B cell (primary cell): ENCODE data around the gene HPS6. TPM values are rescaled to one million over a fixed set of nuclear protein-coding genes. Genes with fewer than 3 reads are reported as not detected.

Experiments
- ATAC-seq: fragments of 200-7000 bp; cut with Tn5 transposase; one replicate; pipeline ENCODE4 v1.10.0; 2021; ENCODE audit warnings: low read depth, mild to moderate bottlenecking, moderate number of reproducible peaks, moderate library complexity
- CTCF ChIA-PET: fragments of 350-600 bp; sonication (Branson Sonifier 250); formaldehyde crosslinking; loops from one replicate; lab custom pipeline; 2021; ENCODE audit warnings: antibody characterized with exemption, inconsistent platforms; lab: Charles Lee
- POLR2A ChIA-PET: fragments of 350-600 bp; sonication (Branson Sonifier 250); formaldehyde crosslinking; loops from one replicate; lab custom pipeline; 2021; ENCODE audit warnings: antibody characterized with exemption; lab: Charles Lee
- DNase-seq: peaks from one replicate; pipeline ENCODE4 v3.0.0; 2013
- H2AFZ ChIP-seq: 2 replicates; pipeline ENCODE4 v1.6.1; 2012; ENCODE audit warnings: mild to moderate bottlenecking, low read depth, low read length; ENCODE audit not compliant: insufficient read depth, poor library complexity, severe bottlenecking
- H3K27ac ChIP-seq, 2 donors: 1 replicate in 1 of 2; 2 replicates in 1 of 2; pipeline ENCODE4 v1.5.1; 2012 to 2013; ENCODE audit warnings: low read length in 2 of 2, mild to moderate bottlenecking in 2 of 2, moderate library complexity in 1 of 2
- H3K27me3 ChIP-seq, 4 experiments: fragments of 200-600 bp in 1 of 4; sonication (generic) in 1 of 4; replicated peaks in 1 of 4; 1 replicate in 2 of 4; 2 replicates in 2 of 4; pipeline versions ENCODE4 v1.6.1 to v1.7.0; 2013 to 2016; ENCODE audit warnings: low read length in 3 of 4, mild to moderate bottlenecking in 2 of 4, mixed read lengths in 1 of 4, moderate library complexity in 1 of 4; ENCODE audit not compliant: insufficient read depth in 4 of 4, control insufficient read depth in 3 of 4; ENCODE audit errors: control extremely low read depth in 1 of 4
- H3K36me3 ChIP-seq, 2 experiments: replicated peaks in 1 of 2; 1 replicate in 1 of 2; 2 replicates in 1 of 2; pipeline versions ENCODE4 v1.6.1 to v1.7.1; 2013; ENCODE audit warnings: low read length in 1 of 2; ENCODE audit not compliant: insufficient read depth in 2 of 2, control insufficient read depth in 1 of 2; ENCODE audit errors: control extremely low read depth in 1 of 2, extremely low read depth in 1 of 2
- H3K4me1 ChIP-seq, 2 donors: fragments of 200-600 bp in 1 of 2; sonication (generic) in 1 of 2; 1 replicate in 1 of 2; 2 replicates in 1 of 2; pipeline versions ENCODE4 v1.5.1 to v1.6.1; 2013 to 2017; ENCODE audit warnings: low read length in 2 of 2; ENCODE audit not compliant: control insufficient read depth in 2 of 2, insufficient read depth in 2 of 2
- H3K4me2 ChIP-seq: replicated peaks from 2 replicates; pipeline ENCODE3; 2012; ENCODE audit warnings: mild to moderate bottlenecking, low read depth, low read length; ENCODE audit not compliant: poor library complexity, severe bottlenecking
- H3K4me3 ChIP-seq, 5 experiments: fragments of 200-600 bp in 1 of 5; sonication (generic) in 1 of 5; 1 replicate in 3 of 5; 2 replicates in 2 of 5; pipeline versions ENCODE4 v1.5.1 to v1.7.0; 2011 to 2016; ENCODE audit warnings: low read length in 4 of 5, mild to moderate bottlenecking in 4 of 5, low read depth in 2 of 5, control low read depth in 1 of 5, moderate library complexity in 1 of 5; ENCODE audit not compliant: insufficient read depth in 1 of 5; ENCODE audit errors: control extremely low read depth in 1 of 5, extremely low read depth in 1 of 5
- H3K79me2 ChIP-seq: fragments of 200-600 bp; sonication (generic); one replicate; pipeline ENCODE4 v1.6.0; 2016; ENCODE audit warnings: low read length; ENCODE audit not compliant: control insufficient read depth, insufficient read depth
- H3K9ac ChIP-seq: fragments of 200-600 bp; sonication (generic); 2 replicates; pipeline ENCODE4 v1.6.1; 2017; ENCODE audit warnings: mild to moderate bottlenecking, low read length, moderate library complexity
- H3K9me3 ChIP-seq, 3 donors: one replicate each; pipeline versions ENCODE4 v1.6.1 to v1.7.1; 2013; ENCODE audit warnings: low read length in 2 of 3; ENCODE audit not compliant: control insufficient read depth in 2 of 3, insufficient read depth in 1 of 3; ENCODE audit errors: control extremely low read depth in 1 of 3
- H4K20me1 ChIP-seq: 2 replicates; pipeline ENCODE4 v1.6.0; 2012; ENCODE audit warnings: mild to moderate bottlenecking, low read length; ENCODE audit not compliant: insufficient read depth, control insufficient read depth, poor library complexity, severe bottlenecking
- H3K27ac Mint-ChIP-seq: one replicate; pipeline ENCODE4 v1.8.0; 2021; ENCODE audit warnings: mixed read lengths
- H3K27me3 Mint-ChIP-seq: one replicate; pipeline ENCODE4 v1.8.0; 2021; ENCODE audit warnings: mixed read lengths
- H3K4me1 Mint-ChIP-seq: one replicate; pipeline ENCODE4 v1.8.0; 2021; ENCODE audit warnings: mixed read lengths
- H3K4me3 Mint-ChIP-seq: one replicate; pipeline ENCODE4 v1.8.0; 2021; ENCODE audit warnings: mixed read lengths
- H3K9me3 Mint-ChIP-seq: one replicate; pipeline ENCODE4 v1.8.0; 2022; ENCODE audit warnings: mixed read lengths; ENCODE audit not compliant: insufficient read depth
- EZH2 ChIP-seq: IDR thresholded peaks from 2 replicates; pipeline ENCODE4 v1.6.1; 2012; ENCODE audit warnings: borderline replicate concordance, low read depth, mild to moderate bottlenecking, moderate library complexity, low read length; ENCODE audit not compliant: insufficient read depth, poor library complexity, severe bottlenecking
- WGBS: methylation state at CpG from one replicate; pipeline ENCODE4 v1.1.5; 2013; ENCODE audit warnings: missing lambda C conversion rate; ENCODE audit not compliant: insufficient coverage; 5-methylcytosine and 5-hydroxymethylcytosine counted together
- intact Hi-C: fragments of 100-400 bp; cut with micrococcal nuclease; formaldehyde crosslinking; loops from one replicate; pipeline ENCODE4 v1.10.0; 2022
- polyA plus RNA-seq: library from polyadenylated mRNA; depleted of rRNA; stranded (reverse); fragments of >200 nt; gene quantifications from 2 replicates; pipeline ENCODE4 v1.2.3, GENCODE V29; 2012
- total RNA-seq, 2 donors: library from RNA; stranded (reverse); fragments of 120-200 nt in 1 of 2; gene quantifications; 1 replicate in 1 of 2; 2 replicates in 1 of 2; pipeline versions ENCODE4 v1.2.3 to v1.2.4, GENCODE V29; 2013 to 2022
- TF ChIP-seq, protein P1 (sequence below): fragments of 200-600 bp; IDR thresholded peaks from one replicate; pipeline ENCODE4 v1.8.0; 2022; ENCODE audit warnings: antibody characterized with exemption, mild to moderate bottlenecking

Gene HPS6
- total and polyA plus RNA-seq, 2 donors (not counting 1 experiment from before 2014, with no cell fraction given), result 2.8 to 29.5 TPM

- ATAC-seq (no peak), DNase-seq (no peak)
- Histone ChIP-seq H3K27me3 (no peaks in the 10 kb centered on the region), H3K27ac (no peak overlapping the region), H3K9me3 (no peaks in the 10 kb centered on the region), H3K4me1 (no peaks in the 10 kb centered on the region), H3K4me3 (no peak overlapping the region), H3K36me3 (no peaks in the 10 kb centered on the region), H3K9ac (no peak overlapping the region), H3K79me2 (no peaks in the 10 kb centered on the region), H2AFZ (no peak overlapping the region), H3K4me2 (no peak overlapping the region), H4K20me1 (no peaks in the 10 kb centered on the region)
- Mint-ChIP-seq H3K27ac (no peak overlapping the region), H3K27me3 (no peaks in the 10 kb centered on the region), H3K4me3 (no peak overlapping the region), H3K4me1 (no peaks in the 10 kb centered on the region), H3K9me3 (no peaks in the 10 kb centered on the region)
- no peak for TF ChIP-seq EZH2
- TF ChIP-seq, protein P1, sequence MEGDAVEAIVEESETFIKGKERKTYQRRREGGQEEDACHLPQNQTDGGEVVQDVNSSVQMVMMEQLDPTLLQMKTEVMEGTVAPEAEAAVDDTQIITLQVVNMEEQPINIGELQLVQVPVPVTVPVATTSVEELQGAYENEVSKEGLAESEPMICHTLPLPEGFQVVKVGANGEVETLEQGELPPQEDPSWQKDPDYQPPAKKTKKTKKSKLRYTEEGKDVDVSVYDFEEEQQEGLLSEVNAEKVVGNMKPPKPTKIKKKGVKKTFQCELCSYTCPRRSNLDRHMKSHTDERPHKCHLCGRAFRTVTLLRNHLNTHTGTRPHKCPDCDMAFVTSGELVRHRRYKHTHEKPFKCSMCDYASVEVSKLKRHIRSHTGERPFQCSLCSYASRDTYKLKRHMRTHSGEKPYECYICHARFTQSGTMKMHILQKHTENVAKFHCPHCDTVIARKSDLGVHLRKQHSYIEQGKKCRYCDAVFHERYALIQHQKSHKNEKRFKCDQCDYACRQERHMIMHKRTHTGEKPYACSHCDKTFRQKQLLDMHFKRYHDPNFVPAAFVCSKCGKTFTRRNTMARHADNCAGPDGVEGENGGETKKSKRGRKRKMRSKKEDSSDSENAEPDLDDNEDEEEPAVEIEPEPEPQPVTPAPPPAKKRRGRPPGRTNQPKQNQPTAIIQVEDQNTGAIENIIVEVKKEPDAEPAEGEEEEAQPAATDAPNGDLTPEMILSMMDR, result no peak
- intact Hi-C loops, result no loop called here
- WGBS, result 97% methylated on average over 5 of the region's 8 CpGs
- CTCF ChIA-PET, result no interaction called here
- POLR2A ChIA-PET, result interaction anchor here (0.7 kb wide), 1 partner anchor 32 kb away, joined by 3 read pairs; no protein-coding TSS in a partner anchor
Measured at GRCh38 chr10:102086196-102086595, 21.0 kb downstream of the HPS6 start.

DNA sequence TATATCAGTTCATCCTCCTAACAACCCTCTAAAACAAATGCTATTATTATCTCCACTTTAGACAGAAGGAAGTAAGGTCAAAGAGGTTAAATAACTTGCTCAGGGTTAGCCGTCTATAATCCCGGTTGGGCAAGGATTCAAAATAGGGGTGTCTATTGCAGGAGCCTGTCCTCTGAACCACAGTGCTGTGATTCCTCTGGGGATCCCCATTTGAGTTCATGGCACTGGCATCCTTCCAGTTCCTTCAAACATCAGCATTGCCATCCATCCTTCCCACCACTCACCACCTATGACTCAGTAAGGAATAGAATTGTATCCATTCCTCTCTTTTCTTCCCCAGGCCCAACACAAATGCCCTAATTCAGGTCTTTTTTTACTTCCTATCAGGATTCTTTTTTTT is 25.6 kb downstream of the HPS6 start:
- no peak overlapping the region for H3K4me3 ChIP-seq
- H3K4me1 ChIP-seq, result no peaks in the 10 kb centered on the region
- no peak overlapping the region for H3K9ac ChIP-seq
- no peaks in the 10 kb centered on the region for H4K20me1 ChIP-seq
- 100% methylated on average over 2 of the region's 2 CpGs for WGBS
- no peaks in the 10 kb centered on the region for H3K79me2 ChIP-seq
- ChIA-PET POLR2A (no interaction called here), CTCF (no interaction called here)
- TF ChIP-seq, protein P1, result no peak
- no peak for TF ChIP-seq EZH2
- Mint-ChIP-seq H3K27ac (no peak overlapping the region), H3K27me3 (no peaks in the 10 kb centered on the region), H3K4me1 (no peaks in the 10 kb centered on the region), H3K9me3 (no peaks in the 10 kb centered on the region), H3K4me3 (no peak overlapping the region)
- ATAC-seq (no peak), DNase-seq (no peak)
- no peak overlapping the region for H3K4me2 ChIP-seq
- no peaks in the 10 kb centered on the region for H3K9me3 ChIP-seq
- intact Hi-C loops, result no loop called here
- no peak overlapping the region for H3K27ac ChIP-seq
- no peaks in the 10 kb centered on the region for H3K27me3 ChIP-seq
- no peak overlapping the region for H2AFZ ChIP-seq
- no peaks in the 10 kb centered on the region for H3K36me3 ChIP-seq
